Fibroblast of pulmonary artery (primary cell): ENCODE results near the gene PLK3.

Source experiments
- DNase-seq: peaks from one replicate; pipeline ENCODE4 v3.0.0-alpha.2; 2010; ENCODE audit warnings: low read depth
- H3K4me3 ChIP-seq: replicated peaks from 2 replicates; pipeline ENCODE4 v1.5.1; 2011; ENCODE audit warnings: low read depth, mild to moderate bottlenecking, control low read depth, low read length, moderate library complexity
- CTCF ChIP-seq: IDR thresholded peaks from 2 replicates; pipeline ENCODE4 v1.5.1; 2011; ENCODE audit warnings: mild to moderate bottlenecking, control low read depth, low read length, inconsistent platforms; ENCODE audit errors: missing control alignments

The PLK3 gene

GRCh38 chr1:44801491-44802305, 1.5 kb downstream of the PLK3 start:
- DNase-seq: no peak
- H3K4me3 ChIP-seq: peak overlapping the region; percentile 87
- TF ChIP-seq CTCF: no peak

GRCh38 chr1:44802306-44803061, 2.3 kb downstream of the PLK3 start:
- DNase-seq: no peak
- no peak for TF ChIP-seq CTCF
- peak overlapping the region; percentile 87 for H3K4me3 ChIP-seq

- no peak for DNase-seq
- H3K4me3 ChIP-seq: peak overlapping the region; percentile 87
- no peak for TF ChIP-seq CTCF
Measured at GRCh38 chr1:44803062-44803311, 2.8 kb downstream of the PLK3 start.

DNA sequence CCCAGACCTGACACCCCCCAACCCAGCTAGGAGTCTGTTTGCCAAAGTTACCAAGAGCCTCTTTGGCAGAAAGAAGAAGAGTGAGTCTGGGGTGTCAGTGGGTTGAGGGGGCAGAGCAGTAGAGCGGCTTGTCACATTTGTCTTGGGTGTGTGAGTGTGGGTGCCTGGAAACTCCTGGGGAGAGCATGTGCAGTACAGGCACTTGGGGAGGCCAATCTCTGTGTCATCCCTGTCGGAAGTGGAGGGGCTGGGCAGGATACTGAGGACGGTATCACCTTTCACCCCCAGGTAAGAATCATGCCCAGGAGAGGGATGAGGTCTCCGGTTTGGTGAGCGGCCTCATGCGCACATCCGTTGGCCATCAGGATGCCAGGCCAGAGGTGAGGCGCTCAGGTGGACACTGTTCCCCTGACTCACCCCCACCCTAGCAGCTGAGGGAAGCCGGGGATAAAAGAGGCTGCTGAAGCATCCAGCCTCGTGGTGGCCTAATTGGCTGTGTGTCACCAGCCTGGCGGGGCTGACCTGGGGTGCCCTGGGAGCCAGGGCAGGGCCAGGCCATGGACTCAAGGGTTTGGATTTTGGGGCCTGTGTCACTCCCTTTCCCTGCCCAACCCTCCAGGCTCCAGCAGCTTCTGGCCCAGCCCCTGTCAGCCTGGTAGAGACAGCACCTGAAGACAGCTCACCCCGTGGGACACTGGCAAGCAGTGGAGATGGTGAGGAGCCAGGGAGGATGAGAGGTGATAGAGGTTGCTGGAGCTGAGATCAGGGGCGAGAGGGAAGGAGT, 3.3 kb downstream of the PLK3 start:
- H3K4me3 ChIP-seq: peak overlapping the region; percentile 87
- no peak for DNase-seq
- TF ChIP-seq CTCF: no peak

GRCh38 chr1:44805311-44806024, 5.3 kb downstream of the PLK3 start:
- no peak overlapping the region for H3K4me3 ChIP-seq
- no peak for DNase-seq
- no peak for TF ChIP-seq CTCF

- no peak overlapping the region for H3K4me3 ChIP-seq
- no peak for TF ChIP-seq CTCF
- no peak for DNase-seq
Measured at GRCh38 chr1:44806025-44806703, 6.0 kb downstream of the PLK3 start.
